ENCODE data around the gene PRKAR2B. TPM values are rescaled to one million over a fixed set of nuclear protein-coding genes. Genes with fewer than 3 reads are reported as not detected.

Gene PRKAR2B
- polyA plus RNA-seq, 6 donors from 2014 or later = 1.1 to 4.9 (median 2.7) TPM; not detected in 1

- Mint-ChIP-seq H3K27ac (peak overlapping the region; percentile 97 to 100 (median 98)), H3K27me3 (peaks cover 2 to 4% (median 4%) of the 10 kb centered on the region in 3 donors), H3K36me3 (peaks cover 0 to 8% of the 10 kb centered on the region in 2 donors), H3K4me1 (peaks cover 47 to 61% (median 55%) of the 10 kb centered on the region in 3 donors), H3K9me3 (no peaks in the 10 kb centered on the region), H3K4me3 (peak overlapping the region; percentile 81 to 99 (median 97))
- DNase-seq (peak; percentile 32), ATAC-seq (ENCODE audit: low read depth in 2 of 2) (no peak)
Measured at GRCh38 chr7:107170051-107170915, 125.8 kb downstream of the PRKAR2B start.

GRCh38 chr7:107171496-107171895, 127.0 kb downstream of the PRKAR2B start:
- Mint-ChIP-seq H3K9me3 (no peaks in the 10 kb centered on the region), H3K36me3 (peaks cover 0 to 8% of the 10 kb centered on the region in 2 donors), H3K27me3 (no peaks in the 10 kb centered on the region), H3K4me3 (peak overlapping the region in 5 of 8 donors; percentile 12 to 65 (median 24)), H3K27ac (peak overlapping the region in 2 of 6 donors; percentile 69 to 75), H3K4me1 (peaks cover 51 to 71% (median 55%) of the 10 kb centered on the region in 3 donors)
- ATAC-seq (ENCODE audit: low read depth in 2 of 2) = no peak
- DNase-seq = no peak

- H3K4me1 Mint-ChIP-seq = peaks cover 50 to 71% (median 58%) of the 10 kb centered on the region in 3 donors
- H3K9me3 Mint-ChIP-seq = no peaks in the 10 kb centered on the region
- H3K4me3 Mint-ChIP-seq = peak overlapping the region in 5 of 8 donors; percentile 15 to 45 (median 32)
- ATAC-seq (ENCODE audit: low read depth in 2 of 2) (no peak), DNase-seq (no peak)
- peaks cover 0 to 8% of the 10 kb centered on the region in 2 donors for H3K36me3 Mint-ChIP-seq
- H3K27me3 Mint-ChIP-seq = no peaks in the 10 kb centered on the region
- H3K27ac Mint-ChIP-seq = peak overlapping the region in 3 of 6 donors; percentile 15 to 75 (median 42)
Measured at GRCh38 chr7:107172276-107173032, 127.9 kb downstream of the PRKAR2B start.

- Mint-ChIP-seq H3K4me1 (peaks cover 43 to 66% (median 51%) of the 10 kb centered on the region in 3 donors), H3K36me3 (peaks cover 0 to 8% of the 10 kb centered on the region in 2 donors), H3K27me3 (no peaks in the 10 kb centered on the region), H3K4me3 (peak overlapping the region in 5 of 8 donors; percentile 6 to 29 (median 23)), H3K9me3 (no peaks in the 10 kb centered on the region), H3K27ac (peak overlapping the region in 1 of 6 donors; percentile 75)
- no peak for ATAC-seq (ENCODE audit: low read depth in 2 of 2)
- no peak for DNase-seq
Measured at GRCh38 chr7:107173191-107173590, 128.7 kb downstream of the PRKAR2B start.

GRCh38 chr7:107173691-107174406, 129.3 kb downstream of the PRKAR2B start:
- no peaks in the 10 kb centered on the region for H3K27me3 Mint-ChIP-seq
- H3K27ac Mint-ChIP-seq = peak overlapping the region in 2 of 6 donors; percentile 3 to 58
- peak overlapping the region in 5 of 8 donors; percentile 1 to 68 (median 23) for H3K4me3 Mint-ChIP-seq
- DNase-seq = no peak
- H3K36me3 Mint-ChIP-seq = peaks cover 0 to 4% of the 10 kb centered on the region in 2 donors
- H3K9me3 Mint-ChIP-seq = no peaks in the 10 kb centered on the region
- no peak for ATAC-seq (ENCODE audit: low read depth in 2 of 2)
- peaks cover 40 to 64% (median 49%) of the 10 kb centered on the region in 3 donors for H3K4me1 Mint-ChIP-seq

- peak overlapping the region in 1 of 6 donors; percentile 30 for H3K27ac Mint-ChIP-seq
- DNase-seq (no peak), ATAC-seq (ENCODE audit: low read depth in 2 of 2) (no peak)
- H3K27me3 Mint-ChIP-seq = no peaks in the 10 kb centered on the region
- peaks cover 14 to 37% (median 23%) of the 10 kb centered on the region in 3 donors for H3K4me1 Mint-ChIP-seq
- no peak overlapping the region for H3K4me3 Mint-ChIP-seq
- H3K36me3 Mint-ChIP-seq = peaks cover 14 to 19% of the 10 kb centered on the region in 2 donors
- no peaks in the 10 kb centered on the region for H3K9me3 Mint-ChIP-seq
Measured at GRCh38 chr7:107179326-107180164, 135.0 kb downstream of the PRKAR2B start.

GRCh38 chr7:107180378-107180777, 135.9 kb downstream of the PRKAR2B start:
- no peaks in the 10 kb centered on the region for H3K9me3 Mint-ChIP-seq
- H3K4me3 Mint-ChIP-seq = no peak overlapping the region
- ATAC-seq (ENCODE audit: low read depth in 2 of 2) (no peak), DNase-seq (no peak)
- peak overlapping the region in 4 of 6 donors; percentile 7 to 70 (median 25) for H3K27ac Mint-ChIP-seq
- H3K4me1 Mint-ChIP-seq = peaks cover 13 to 35% (median 25%) of the 10 kb centered on the region in 3 donors
- H3K36me3 Mint-ChIP-seq = peaks cover 22 to 27% of the 10 kb centered on the region in 2 donors
- no peaks in the 10 kb centered on the region for H3K27me3 Mint-ChIP-seq

- no peak for DNase-seq
- Mint-ChIP-seq H3K27ac (peak overlapping the region in 1 of 6 donors; percentile 70), H3K4me1 (peaks cover 11 to 27% (median 25%) of the 10 kb centered on the region in 3 donors), H3K27me3 (no peaks in the 10 kb centered on the region), H3K9me3 (no peaks in the 10 kb centered on the region), H3K36me3 (peaks cover 23 to 35% of the 10 kb centered on the region in 2 donors), H3K4me3 (no peak overlapping the region)
- no peak for ATAC-seq (ENCODE audit: low read depth in 2 of 2)
Measured at GRCh38 chr7:107181172-107181571, 136.7 kb downstream of the PRKAR2B start.

GRCh38 chr7:107185716-107186115, 141.2 kb downstream of the PRKAR2B start:
- H3K9me3 Mint-ChIP-seq = no peaks in the 10 kb centered on the region
- H3K4me3 Mint-ChIP-seq = no peak overlapping the region
- H3K27ac Mint-ChIP-seq = peak overlapping the region in 1 of 6 donors; percentile 18
- ATAC-seq (ENCODE audit: low read depth in 2 of 2) = no peak
- H3K36me3 Mint-ChIP-seq = peaks cover 44 to 55% of the 10 kb centered on the region in 2 donors
- DNase-seq = no peak
- peaks cover 6 to 21% (median 13%) of the 10 kb centered on the region in 3 donors for H3K4me1 Mint-ChIP-seq
- H3K27me3 Mint-ChIP-seq = no peaks in the 10 kb centered on the region

- H3K27ac Mint-ChIP-seq = peak overlapping the region in 1 of 6 donors; percentile 18
- no peak overlapping the region for H3K4me3 Mint-ChIP-seq
- H3K36me3 Mint-ChIP-seq = peaks cover 44 to 54% of the 10 kb centered on the region in 2 donors
- ATAC-seq (ENCODE audit: low read depth in 2 of 2) = no peak
- DNase-seq = no peak
- no peaks in the 10 kb centered on the region for H3K27me3 Mint-ChIP-seq
- no peaks in the 10 kb centered on the region for H3K9me3 Mint-ChIP-seq
- H3K4me1 Mint-ChIP-seq = peaks cover 6 to 17% (median 8%) of the 10 kb centered on the region in 3 donors
Measured at GRCh38 chr7:107186240-107186639, 141.7 kb downstream of the PRKAR2B start.

- H3K27me3 Mint-ChIP-seq = no peaks in the 10 kb centered on the region
- H3K36me3 Mint-ChIP-seq = peaks cover 44 to 58% of the 10 kb centered on the region in 2 donors
- H3K9me3 Mint-ChIP-seq = no peaks in the 10 kb centered on the region
- H3K4me3 Mint-ChIP-seq = no peak overlapping the region
- ATAC-seq (ENCODE audit: low read depth in 2 of 2) = no peak
- peak overlapping the region in 2 of 6 donors; percentile 6 to 10 for H3K27ac Mint-ChIP-seq
- peaks cover 6 to 17% (median 8%) of the 10 kb centered on the region in 3 donors for H3K4me1 Mint-ChIP-seq
- DNase-seq = no peak
Measured at GRCh38 chr7:107187774-107188173, 143.3 kb downstream of the PRKAR2B start.

- Mint-ChIP-seq H3K9me3 (no peaks in the 10 kb centered on the region), H3K4me1 (peaks cover 3 to 11% (median 4%) of the 10 kb centered on the region in 3 donors), H3K27me3 (no peaks in the 10 kb centered on the region), H3K27ac (peak overlapping the region in 1 of 6 donors; percentile 53), H3K36me3 (peaks cover 31 to 45% of the 10 kb centered on the region in 2 donors), H3K4me3 (no peak overlapping the region)
- ATAC-seq (ENCODE audit: low read depth in 2 of 2) (no peak), DNase-seq (no peak)
Measured at GRCh38 chr7:107190090-107190489, 145.6 kb downstream of the PRKAR2B start.
